Upper lobe of right lung (tissue), 1 donor: ENCODE results near the gene OR2AG1. TPM values are rescaled to one million over a fixed set of nuclear protein-coding genes. Genes with fewer than 3 reads are reported as not detected.

Experiments used
- ATAC-seq: fragments of 200-7000 bp; cut with Tn5 transposase; one replicate; pipeline ENCODE4 v1.9.1; 2020; ENCODE audit warnings: mild to moderate bottlenecking, moderate library complexity
- DNase-seq: peaks from one replicate; pipeline ENCODE4 v3.0.0-alpha.2; 2020
- H3K27ac ChIP-seq: fragments of 200-600 bp; one replicate; pipeline ENCODE4 v1.8.0; 2022
- H3K27me3 ChIP-seq: fragments of 200-600 bp; one replicate; pipeline ENCODE4 v1.8.0; 2022; ENCODE audit warnings: mild to moderate bottlenecking
- H3K36me3 ChIP-seq: fragments of 200-600 bp; one replicate; pipeline ENCODE4 v1.8.0; 2022
- H3K4me1 ChIP-seq: fragments of 200-600 bp; one replicate; pipeline ENCODE4 v1.8.0; 2022
- H3K4me3 ChIP-seq: fragments of 200-600 bp; one replicate; pipeline ENCODE4 v1.8.0; 2022; ENCODE audit warnings: mild to moderate bottlenecking
- H3K9me3 ChIP-seq: fragments of 200-600 bp; one replicate; pipeline ENCODE4 v1.8.0; 2022
- CTCF ChIP-seq: fragments of 200-600 bp; IDR thresholded peaks from one replicate; pipeline ENCODE4 v1.8.0; 2022; ENCODE audit warnings: antibody characterized with exemption
- intact Hi-C: fragments of 100-400 bp; cut with DNase I; formaldehyde crosslinking; loops from one replicate; pipeline ENCODE4 v1.11.0; 2022
- total RNA-seq: library from RNA; stranded (reverse); fragmentation: NEBNext Ultra II Directional; extraction: Animal tissue kit (Norgen Biotek cat#: 25700); gene quantifications from one replicate; pipeline ENCODE4 v1.2.1, GENCODE V29; 2021
- donor health status: DM: no; HTN: yes; CAD: no; lungs with severe emphysema.

The OR2AG1 gene
- total RNA-seq, 1 donor from 2014 or later, result not detected

- peak; percentile 76 for ATAC-seq
These were observed 36.7 kb upstream of the OR2AG1 start for GRCh38 chr11:6746086-6746618.

GRCh38 chr11:6746626-6747025, 36.2 kb upstream of the OR2AG1 start:
- no peaks in the 10 kb centered on the region for H3K36me3 ChIP-seq
- ATAC-seq (peak; percentile 45), DNase-seq (no peak)
- intact Hi-C loops, result no loop called here
- peak overlapping the region; percentile 45 for H3K4me3 ChIP-seq
- H3K27me3 ChIP-seq, result no peaks in the 10 kb centered on the region
- H3K4me1 ChIP-seq, result peaks cover 12% of the 10 kb centered on the region
- no peak for TF ChIP-seq CTCF
- H3K27ac ChIP-seq, result peak overlapping the region; percentile 80
- no peaks in the 10 kb centered on the region for H3K9me3 ChIP-seq

More at GRCh38 chr11:6746086-6746618, 36.7 kb upstream of the OR2AG1 start:
- Histone ChIP-seq H3K27ac (peak overlapping the region; percentile 80), H3K4me3 (peak overlapping the region; percentile 45), H3K36me3 (no peaks in the 10 kb centered on the region), H3K27me3 (no peaks in the 10 kb centered on the region), H3K9me3 (no peaks in the 10 kb centered on the region), H3K4me1 (peaks cover 12% of the 10 kb centered on the region)
- no peak for TF ChIP-seq CTCF
- DNase-seq, result no peak
- intact Hi-C loops, result no loop called here

- TF ChIP-seq CTCF, result no peak
- Histone ChIP-seq H3K9me3 (no peaks in the 10 kb centered on the region), H3K4me3 (no peak overlapping the region), H3K27me3 (no peaks in the 10 kb centered on the region), H3K4me1 (peaks cover 12% of the 10 kb centered on the region), H3K36me3 (no peaks in the 10 kb centered on the region), H3K27ac (peak overlapping the region; percentile 80)
- ATAC-seq (no peak), DNase-seq (no peak)
- intact Hi-C loops, result no loop called here
These were observed 35.6 kb upstream of the OR2AG1 start for GRCh38 chr11:6747097-6747668.

- Histone ChIP-seq H3K27me3 (no peaks in the 10 kb centered on the region), H3K4me1 (no peaks in the 10 kb centered on the region), H3K27ac (no peak overlapping the region), H3K4me3 (no peak overlapping the region), H3K9me3 (no peaks in the 10 kb centered on the region), H3K36me3 (no peaks in the 10 kb centered on the region)
- intact Hi-C loops, result no loop called here
- peak; percentile 90 for TF ChIP-seq CTCF
- ATAC-seq (peak; percentile 76), DNase-seq (no peak)
These were observed 27.4 kb upstream of the OR2AG1 start for GRCh38 chr11:6755303-6755952.

GRCh38 chr11:6755953-6756347, 26.9 kb upstream of the OR2AG1 start:
- no peak for TF ChIP-seq CTCF
- no peaks in the 10 kb centered on the region for H3K9me3 ChIP-seq
- no peaks in the 10 kb centered on the region for H3K36me3 ChIP-seq
- H3K4me1 ChIP-seq, result no peaks in the 10 kb centered on the region
- H3K27me3 ChIP-seq, result no peaks in the 10 kb centered on the region
- intact Hi-C loops, result no loop called here
- ATAC-seq, result no peak
- H3K4me3 ChIP-seq, result no peak overlapping the region
- H3K27ac ChIP-seq, result no peak overlapping the region
- DNase-seq, result no peak
